ENCODE results near the gene ACOXL.

- TF ChIP-seq CTCF (IDR thresholded peaks at IDR 0.05 in 2 of 3, conservative IDR thresholded peaks at IDR 0.05 in 1 of 3; ENCODE audit: insufficient read depth in 2 of 3, low read depth in 1 of 3, low read length in 3 of 3) (no peak), MXI1 (IDR thresholded peaks at IDR 0.05; ENCODE audit: low read depth, low read length) (no peak), ZBTB33 (CRISPR knock-in tag; IDR thresholded peaks at IDR 0.05) (no peak), RAD21 (CRISPR knock-in tag; conservative IDR thresholded peaks at IDR 0.05 in 1 of 2, IDR thresholded peaks at IDR 0.05 in 1 of 2) (no peak), ZNF512 (tag; IDR thresholded peaks at IDR 0.05) (no peak), ZBTB43 (CRISPR knock-in tag; IDR thresholded peaks at IDR 0.05) (no peak), POLR2H (tag; IDR thresholded peaks at IDR 0.05; ENCODE audit: low read depth) (no peak), ZNF695 (CRISPR knock-in tag; IDR thresholded peaks at IDR 0.05) (no peak), KLF10 (CRISPR knock-in tag; IDR thresholded peaks at IDR 0.05) (no peak), EZH2 (IDR thresholded peaks at IDR 0.05; ENCODE audit: borderline replicate concordance, low read depth, low read length) (no peak), ZSCAN32 (CRISPR knock-in tag; IDR thresholded peaks at IDR 0.05) (no peak), CTBP1 (IDR thresholded peaks at IDR 0.05; ENCODE audit: borderline replicate concordance) (no peak), ZFP1 (CRISPR knock-in tag; IDR thresholded peaks at IDR 0.05) (no peak), ZNF212 (CRISPR knock-in tag; IDR thresholded peaks at IDR 0.05) (no peak)
These were observed 317.6 kb downstream of the ACOXL start for GRCh38 chr2:111049792-111050640.

All from K562 (cell line).